ENCODE results near the gene AGGF1.

DNA sequence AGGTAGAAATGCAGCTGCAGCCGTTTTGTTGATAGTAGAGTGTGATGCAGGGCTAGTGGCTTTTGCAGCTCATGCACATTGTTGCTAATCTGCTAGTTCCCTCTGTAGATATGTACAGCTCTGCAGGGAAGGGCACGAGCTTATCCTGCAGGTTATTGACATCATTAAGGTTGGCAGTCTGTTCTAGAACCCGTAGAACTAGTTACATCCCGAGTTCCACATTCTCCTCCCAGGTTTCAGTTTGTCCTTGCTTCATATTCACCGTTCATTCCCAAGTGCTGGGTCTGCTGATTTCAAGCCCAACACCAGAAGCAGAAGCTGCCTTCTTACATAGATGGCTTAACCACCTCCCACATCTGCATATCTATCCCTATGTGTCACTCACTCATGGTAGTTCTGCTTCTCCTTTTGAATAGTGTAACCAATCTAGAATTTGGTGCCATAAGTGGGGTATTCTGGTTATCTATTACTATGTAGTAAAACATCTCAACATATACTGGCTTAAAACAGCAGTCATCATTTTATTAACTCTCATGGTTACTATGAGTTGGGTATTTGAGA, 39.2 kb upstream of the AGGF1 start:
- TF ChIP-seq, protein P1, sequence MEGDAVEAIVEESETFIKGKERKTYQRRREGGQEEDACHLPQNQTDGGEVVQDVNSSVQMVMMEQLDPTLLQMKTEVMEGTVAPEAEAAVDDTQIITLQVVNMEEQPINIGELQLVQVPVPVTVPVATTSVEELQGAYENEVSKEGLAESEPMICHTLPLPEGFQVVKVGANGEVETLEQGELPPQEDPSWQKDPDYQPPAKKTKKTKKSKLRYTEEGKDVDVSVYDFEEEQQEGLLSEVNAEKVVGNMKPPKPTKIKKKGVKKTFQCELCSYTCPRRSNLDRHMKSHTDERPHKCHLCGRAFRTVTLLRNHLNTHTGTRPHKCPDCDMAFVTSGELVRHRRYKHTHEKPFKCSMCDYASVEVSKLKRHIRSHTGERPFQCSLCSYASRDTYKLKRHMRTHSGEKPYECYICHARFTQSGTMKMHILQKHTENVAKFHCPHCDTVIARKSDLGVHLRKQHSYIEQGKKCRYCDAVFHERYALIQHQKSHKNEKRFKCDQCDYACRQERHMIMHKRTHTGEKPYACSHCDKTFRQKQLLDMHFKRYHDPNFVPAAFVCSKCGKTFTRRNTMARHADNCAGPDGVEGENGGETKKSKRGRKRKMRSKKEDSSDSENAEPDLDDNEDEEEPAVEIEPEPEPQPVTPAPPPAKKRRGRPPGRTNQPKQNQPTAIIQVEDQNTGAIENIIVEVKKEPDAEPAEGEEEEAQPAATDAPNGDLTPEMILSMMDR (IDR thresholded peaks at IDR 0.05; ENCODE audit: low read depth, low read length): no peak
- no peak for TF ChIP-seq EZH2phosphoT487 (IDR thresholded peaks at IDR 0.05; ENCODE audit: low read depth)
